ENCODE results near the gene CORO2A. TPM values are rescaled to one million over a fixed set of nuclear protein-coding genes. Genes with fewer than 3 reads are reported as not detected.

Gene CORO2A
- total and polyA plus RNA-seq, 2 of the 8 experiments (the other 6 are each of a cell fraction or from before 2014, with no cell fraction given) = 13.7 to 27.9 TPM

- FAIRE-seq (no peak), DNase-seq (ENCODE audit: low read depth in 1 of 2, low spot score in 2 of 2) (no peak)
- no peak overlapping the region for H3K56ac ChIP-seq (replicated peaks; ENCODE audit: insufficient read length, low read depth, low read length)
- H4K8ac ChIP-seq (ENCODE audit: extremely low read depth, insufficient read depth, low read length) = no peak overlapping the region
- no peak overlapping the region for H4K5ac ChIP-seq (ENCODE audit: insufficient read length, low read depth, low read length)
- H3K4me2 ChIP-seq (ENCODE audit: insufficient read depth in 1 of 2, low read depth in 2 of 2, low read length in 2 of 2) = no peak overlapping the region
- no peak overlapping the region for H2BK120ac ChIP-seq (replicated peaks; ENCODE audit: low read depth, low read length)
- no peak for TF ChIP-seq ASH2L (IDR thresholded peaks at IDR 0.05; ENCODE audit: low read length)
- no peak for TF ChIP-seq POU5F1 (IDR thresholded peaks at IDR 0.05; ENCODE audit: low read depth, low read length)
- no peak for TF ChIP-seq SAP30 (IDR thresholded peaks at IDR 0.05; ENCODE audit: insufficient read depth, insufficient replicate concordance, low read length)
- TF ChIP-seq EZH2 (IDR thresholded peaks at IDR 0.05; ENCODE audit: low read depth, low read length, severe bottlenecking) = no peak
- TF ChIP-seq TCF12 (IDR thresholded peaks at IDR 0.05; ENCODE audit: low read depth, low read length) = no peak
- TF ChIP-seq TEAD4 (IDR thresholded peaks at IDR 0.05; ENCODE audit: low read depth, low read length) = no peak
- no peak for TF ChIP-seq RFX5 (IDR thresholded peaks at IDR 0.05; ENCODE audit: borderline replicate concordance, low read depth, low read length)
- TF ChIP-seq JUN (IDR thresholded peaks at IDR 0.05; ENCODE audit: low read depth, low read length) = no peak
- no peak for TF ChIP-seq HDAC2 (IDR thresholded peaks at IDR 0.05; ENCODE audit: borderline replicate concordance in 1 of 2, low read depth in 2 of 2, low read length in 2 of 2)
- TF ChIP-seq KDM1A (IDR thresholded peaks at IDR 0.05; ENCODE audit: borderline replicate concordance, low read length) = no peak
- H2AFZ ChIP-seq (ENCODE audit: low read length) = no peak overlapping the region
- H3K9ac ChIP-seq (replicated peaks in 1 of 4; ENCODE audit: extremely low read depth in 1 of 4, low read depth in 3 of 4, low read length in 3 of 4) = no peak overlapping the region
- no peak overlapping the region for H3K4ac ChIP-seq (replicated peaks; ENCODE audit: insufficient read length, low read depth, low read length)
- no peaks in the 10 kb centered on the region for H4K20me1 ChIP-seq (replicated peaks in 1 of 2; ENCODE audit: control insufficient read depth in 1 of 2, insufficient read depth in 2 of 2, low read length in 2 of 2)
- WGBS, 2 experiments (ENCODE audit: extremely low coverage in 1 of 2, insufficient coverage in 1 of 2, insufficient read length in 1 of 2, insufficient replicate concordance in 2 of 2, low coverage in 1 of 2, low lambda C conversion rate in 2 of 2, missing lambda C conversion rate in 1 of 2) = 83% methylated on average over 4 of the region's 4 CpGs; no CpG with 5 or more reads in 1 of the 2 experiments
- no peaks in the 10 kb centered on the region for H3K23me2 ChIP-seq (ENCODE audit: low read depth, low read length)
- no peak overlapping the region for H3K23ac ChIP-seq (ENCODE audit: insufficient read length)
- no peak overlapping the region for H2BK12ac ChIP-seq (ENCODE audit: low read depth, low read length)
- H3K79me1 ChIP-seq (ENCODE audit: low read depth, low read length) = no peaks in the 10 kb centered on the region
- ChIA-PET CTCF (ENCODE audit: partially characterized antibody) (interaction anchor here (1.1 to 8.3 kb wide), 15 partner anchors 7 to 112 kb away, joined by 3 to 62 read pairs (median 7); partner anchors contain the start of genes CORO2A, TBC1D2 and TRIM14), POLR2A (ENCODE audit: partially characterized antibody) (interaction anchor here (1.1 kb wide), 1 partner anchor 59 kb away, joined by 3 read pairs; no protein-coding TSS in a partner anchor)
- peaks cover 0 to 4% (median 2%) of the 10 kb centered on the region in 4 experiments; a peak in 5 of 7 replicates for H3K4me1 ChIP-seq (replicated peaks in 1 of 4; ENCODE audit: control insufficient read depth in 3 of 4, insufficient read depth in 4 of 4, low read length in 3 of 4)
- H3K9me3 ChIP-seq (ENCODE audit: insufficient read depth in 2 of 2, low read depth in 1 of 2, low read length in 1 of 2) = peaks cover 5 to 10% of the 10 kb centered on the region in 2 experiments; a peak in 3 of 4 replicates
- H2BK5ac ChIP-seq (ENCODE audit: low read depth, low read length) = no peak overlapping the region
- no peak overlapping the region for H2AK5ac ChIP-seq (ENCODE audit: low read depth, low read length)
- H3K27me3 ChIP-seq (replicated peaks in 1 of 4; ENCODE audit: control insufficient read depth in 3 of 4, extremely low read depth in 1 of 4, insufficient read depth in 3 of 4, low read length in 3 of 4) = no peaks in the 10 kb centered on the region
- H3K27ac ChIP-seq (ENCODE audit: low read depth, low read length) = no peak overlapping the region
- H3K4me3 ChIP-seq (ENCODE audit: extremely low read depth in 1 of 4, insufficient read depth in 2 of 4, low read depth in 3 of 4, low read length in 4 of 4) = no peak overlapping the region
- H3K14ac ChIP-seq (ENCODE audit: insufficient read length) = no peak overlapping the region
- H2BK20ac ChIP-seq (ENCODE audit: low read length) = no peak overlapping the region
- H3K36me3 ChIP-seq (ENCODE audit: control insufficient read depth in 2 of 4, insufficient read depth in 4 of 4, low read length in 3 of 4) = peaks cover 0 to 10% (median 0%) of the 10 kb centered on the region in 4 experiments; a peak in 1 of 8 replicates
- no peak overlapping the region for H2BK15ac ChIP-seq (ENCODE audit: low read length)
- no peaks in the 10 kb centered on the region for H3K79me2 ChIP-seq (ENCODE audit: control insufficient read depth in 1 of 2, insufficient read depth in 2 of 2, low read length in 2 of 2)
- H4K91ac ChIP-seq (replicated peaks; ENCODE audit: insufficient read length, low read length) = no peak overlapping the region
- H3K18ac ChIP-seq (ENCODE audit: extremely low read depth, low read length) = no peak overlapping the region
Observed at GRCh38 chr9:98204692-98205091, 12.3 kb upstream of the CORO2A start.
